Cardiac septum (tissue), 1 donor: ENCODE results near the gene UBE2C. TPM values are rescaled to one million over a fixed set of nuclear protein-coding genes. Genes with fewer than 3 reads are reported as not detected.

Source experiments
- DNase-seq: peaks from one replicate; pipeline ENCODE4 v3.0.0-alpha.2; 2020; ENCODE audit warnings: low spot score
- intact Hi-C: fragments of 100-400 bp; cut with DNase I; formaldehyde crosslinking; loops from one replicate; pipeline ENCODE4 v1.14.0; 2022
- total RNA-seq: library from RNA; stranded (reverse); fragmentation: NEBNext Ultra II Directional; extraction: Animal tissue kit (Norgen Biotek cat#: 25700); gene quantifications from one replicate; pipeline ENCODE4 v1.2.1, GENCODE V29; 2021
- donor health status: DM: no; HTN: no; CAD: no.

UBE2C gene
- total RNA-seq, 1 donor from 2014 or later: 0.38 TPM

GRCh38 chr20:45850926-45851325 lies 38.5 kb downstream of the UBE2C start:
- intact Hi-C loops: no loop called here
- DNase-seq: no peak

GRCh38 chr20:45851501-45851900 lies 39.1 kb downstream of the UBE2C start:
- intact Hi-C loops: no loop called here
- no peak for DNase-seq

- no peak for DNase-seq
- intact Hi-C loops: no loop called here
Measured at GRCh38 chr20:45852326-45852725, 39.9 kb downstream of the UBE2C start.

GRCh38 chr20:45853484-45853883 lies 41.0 kb downstream of the UBE2C start:
- DNase-seq: no peak
- intact Hi-C loops: no loop called here

GRCh38 chr20:45857114-45857881 lies 44.9 kb downstream of the UBE2C start, which contains the start of the genes ACOT8 and ZSWIM3:
ACOT8 (minus strand) TSS chr20:45857392; CDS start chr20:45857315, 77 bp downstream.
ZSWIM3 (plus strand) TSS chr20:45857614; CDS start chr20:45857826, 212 bp downstream.
- peak; percentile 95 for DNase-seq
- intact Hi-C loops: no loop called here

DNA sequence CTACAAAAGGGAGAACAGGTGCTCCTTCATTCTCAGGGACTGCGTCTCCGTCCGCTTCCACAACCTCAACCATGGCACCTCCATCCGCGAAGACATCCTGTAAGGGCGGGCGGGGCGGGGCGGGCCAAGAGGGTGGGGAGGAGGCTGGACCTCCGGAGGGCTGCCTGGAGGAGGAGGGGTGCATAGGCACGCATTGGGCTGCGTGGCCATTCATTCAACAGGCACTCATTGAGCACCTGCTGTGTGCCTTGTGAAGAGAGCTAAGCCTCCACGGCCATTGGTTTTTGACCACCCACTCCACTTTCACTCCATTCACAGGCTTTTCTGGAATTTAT lies 45.4 kb downstream of the UBE2C start:
- intact Hi-C loops: no loop called here

DNA sequence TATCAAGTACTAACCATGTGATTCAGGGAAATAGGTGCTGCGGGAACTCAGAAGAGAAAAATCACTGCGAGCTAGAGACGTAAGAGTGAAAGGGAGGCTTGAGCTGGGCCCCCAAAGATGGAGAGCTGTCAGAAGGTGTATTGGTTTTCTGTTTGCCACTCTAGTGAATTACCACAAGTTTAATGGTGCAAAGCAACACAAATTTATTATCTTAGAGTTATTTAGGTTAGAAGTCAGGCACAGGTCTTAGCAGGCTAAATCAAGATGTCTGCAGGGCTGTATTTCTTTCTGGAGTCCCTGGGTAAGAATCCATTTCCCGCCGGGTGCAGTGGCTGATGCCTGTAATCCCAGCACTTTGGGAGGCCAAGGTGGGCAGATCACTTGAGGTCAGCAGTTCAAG lies 47.5 kb downstream of the UBE2C start:
- no peak for DNase-seq
- intact Hi-C loops: no loop called here

More for the DNA sequence above, 45.4 kb downstream of the UBE2C start:
- DNase-seq: no peak

DNA sequence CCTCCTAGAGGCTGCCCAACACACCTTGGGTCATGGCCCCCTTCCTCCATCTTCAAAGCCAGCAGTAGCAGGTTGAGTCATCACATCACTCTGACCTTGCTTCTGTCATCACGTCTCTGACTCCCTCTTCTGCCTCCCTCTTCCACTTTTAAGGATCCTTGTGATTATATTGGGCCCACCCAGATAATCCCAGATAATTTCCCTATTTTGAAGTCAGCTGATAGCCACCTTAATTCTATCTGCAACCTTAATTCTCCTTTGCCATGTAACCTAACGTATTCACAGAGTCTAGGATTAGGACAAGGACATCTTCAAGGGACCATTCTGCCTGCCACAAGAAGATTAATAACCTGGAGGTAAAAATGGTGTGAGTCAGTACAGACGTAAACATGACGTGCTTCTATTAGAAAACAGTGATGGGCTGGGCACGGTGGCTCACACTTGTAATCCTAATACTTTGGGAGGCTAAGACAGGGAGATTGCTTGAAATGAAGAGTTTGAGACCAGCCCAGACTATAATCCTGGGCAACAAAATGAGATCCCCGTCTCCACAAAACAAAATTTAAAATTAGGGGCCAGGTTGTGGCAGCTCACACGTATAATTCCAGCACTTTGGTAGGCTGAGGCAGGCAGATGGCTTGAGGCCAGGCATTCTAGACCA lies 48.2 kb downstream of the UBE2C start:
- intact Hi-C loops: no loop called here
- no peak for DNase-seq

GRCh38 chr20:45861221-45862075 lies 49.0 kb downstream of the UBE2C start:
- intact Hi-C loops: no loop called here
- DNase-seq: no peak

DNA sequence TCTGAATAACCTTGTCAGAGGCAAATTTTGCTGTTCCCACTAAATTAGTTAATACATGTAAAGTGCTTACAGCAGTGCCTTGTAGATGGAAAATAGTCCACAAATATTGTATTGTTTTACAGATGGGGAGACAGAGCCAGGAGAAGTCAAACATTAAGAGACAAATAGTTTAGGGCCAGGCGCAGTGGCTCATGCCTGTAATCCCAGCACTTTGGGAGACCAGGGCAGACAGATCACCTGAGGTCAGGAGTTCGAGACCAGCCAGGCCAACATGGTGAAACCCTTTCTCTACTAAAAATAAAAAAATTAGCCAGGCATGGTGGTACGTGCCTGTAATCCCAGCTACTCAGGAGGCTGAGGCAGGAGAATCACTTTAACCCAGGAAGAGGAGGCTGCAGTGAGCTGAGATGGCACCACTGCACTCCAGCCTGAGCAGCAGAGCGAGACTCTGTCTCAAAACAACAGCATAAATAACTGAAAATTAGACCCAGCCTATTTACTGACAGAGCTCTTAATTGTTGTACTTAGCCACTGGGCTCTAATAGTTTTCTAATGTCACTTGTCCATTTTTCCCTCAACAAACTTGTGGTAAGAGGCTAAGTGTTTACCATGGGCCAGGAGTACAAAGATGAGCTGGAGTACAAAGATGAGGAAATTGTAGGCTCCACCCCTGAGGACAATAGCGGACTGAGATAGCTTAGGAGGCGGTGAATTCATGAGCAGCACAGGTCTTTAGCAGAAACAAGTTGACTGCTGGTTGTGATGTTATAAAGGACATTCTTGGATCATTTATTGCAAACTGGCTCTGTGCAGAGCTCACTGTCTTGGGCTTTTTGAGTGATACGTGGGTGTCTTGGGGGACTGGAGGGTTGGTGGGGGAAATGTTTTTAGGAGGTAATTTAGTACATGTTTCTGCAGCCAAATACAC lies 51.4 kb downstream of the UBE2C start:
- no peak for DNase-seq
- intact Hi-C loops: no loop called here

DNA sequence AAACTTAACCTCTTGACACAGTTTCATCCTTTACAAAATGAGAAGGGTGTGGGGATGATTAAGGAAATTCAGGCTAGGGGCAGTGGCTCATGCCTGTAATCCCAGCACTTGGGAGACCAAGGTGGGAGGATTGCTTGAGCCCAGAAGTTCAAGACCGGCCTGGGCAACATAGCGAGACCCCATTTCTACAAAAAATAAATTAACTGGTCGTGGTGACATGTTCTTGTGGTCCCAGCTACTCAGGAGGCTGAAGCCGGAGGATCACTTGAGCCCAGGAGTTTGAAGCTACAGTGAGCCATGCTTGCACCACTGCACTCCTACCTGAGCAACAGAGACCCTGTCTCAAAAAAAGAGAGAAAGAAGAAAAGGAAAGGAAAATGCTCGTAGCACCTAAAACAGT lies 54.0 kb downstream of the UBE2C start:
- DNase-seq: no peak
- intact Hi-C loops: no loop called here

Other genes starting within 250 kb of the UBE2C start
- gene WFDC8, start 233.4 kb upstream of the UBE2C start, total RNA-seq: not detected
- not detected for gene WFDC10A, start 182.9 kb upstream of the UBE2C start, total RNA-seq
- gene WFDC9, start 181.4 kb upstream of the UBE2C start, total RNA-seq: not detected
- gene WFDC11, start 142.4 kb upstream of the UBE2C start, total RNA-seq: not detected
- gene WFDC13, start 110.6 kb upstream of the UBE2C start, total RNA-seq: not detected
- gene WFDC10B, start 107.6 kb upstream of the UBE2C start, total RNA-seq: not detected
- not detected for gene SPINT4, start 90.3 kb upstream of the UBE2C start, total RNA-seq
- 2.0 TPM for gene WFDC3, start 20.8 kb upstream of the UBE2C start, total RNA-seq
- 26.3 TPM for gene DNTTIP1, start 20.7 kb upstream of the UBE2C start, total RNA-seq
- gene TNNC2, start 14.7 kb downstream of the UBE2C start, total RNA-seq: not detected
- gene SNX21, start 21.2 kb downstream of the UBE2C start, total RNA-seq: 19.5 TPM
- 24.9 TPM for gene ACOT8, start 44.7 kb downstream of the UBE2C start, total RNA-seq
- 2.0 TPM for gene ZSWIM3, start 45.0 kb downstream of the UBE2C start, total RNA-seq
- gene ZSWIM1, start 68.6 kb downstream of the UBE2C start, total RNA-seq: 6.9 TPM
- gene SPATA25, start 75.0 kb downstream of the UBE2C start, total RNA-seq: 3.3 TPM
- gene NEURL2, start 78.6 kb downstream of the UBE2C start, total RNA-seq: 7.6 TPM
- 111 TPM for gene CTSA, start 78.7 kb downstream of the UBE2C start, total RNA-seq
- 37.1 TPM for gene PLTP, start 99.5 kb downstream of the UBE2C start, total RNA-seq
- gene PCIF1, start 122.0 kb downstream of the UBE2C start, total RNA-seq: 30.2 TPM
- 8.5 TPM for gene ZNF335, start 159.6 kb downstream of the UBE2C start, total RNA-seq
- 2.4 TPM for gene MMP9, start 196.3 kb downstream of the UBE2C start, total RNA-seq
- 0.73 TPM for gene SLC12A5, start 216.6 kb downstream of the UBE2C start, total RNA-seq